ENCODE results near the gene KCNC4.
A peak's percentile ranks its signal among the peaks of the same experiment; 100 is the strongest.

The KCNC4 gene

DNA sequence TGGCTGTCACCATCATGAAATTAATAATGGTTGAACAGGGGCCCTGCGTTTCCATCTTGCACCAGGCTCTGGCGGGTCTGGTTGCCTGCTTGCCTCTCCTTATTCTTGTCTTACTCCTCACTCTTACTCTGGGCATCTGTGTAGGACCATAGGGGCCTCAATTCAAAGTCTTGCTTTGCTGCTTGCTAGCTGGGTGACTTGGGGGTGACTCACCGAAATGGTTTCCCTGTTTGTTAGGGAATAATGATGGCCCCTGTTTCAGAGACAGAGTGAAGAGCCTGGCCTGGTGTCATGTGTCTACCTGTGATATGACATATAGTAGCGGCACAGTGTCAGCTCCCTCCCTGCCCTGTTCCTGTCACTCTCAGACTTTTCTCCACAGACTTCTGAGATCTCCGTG lies 24.6 kb downstream of the KCNC4 start:
- no peak for DNase-seq

DNA sequence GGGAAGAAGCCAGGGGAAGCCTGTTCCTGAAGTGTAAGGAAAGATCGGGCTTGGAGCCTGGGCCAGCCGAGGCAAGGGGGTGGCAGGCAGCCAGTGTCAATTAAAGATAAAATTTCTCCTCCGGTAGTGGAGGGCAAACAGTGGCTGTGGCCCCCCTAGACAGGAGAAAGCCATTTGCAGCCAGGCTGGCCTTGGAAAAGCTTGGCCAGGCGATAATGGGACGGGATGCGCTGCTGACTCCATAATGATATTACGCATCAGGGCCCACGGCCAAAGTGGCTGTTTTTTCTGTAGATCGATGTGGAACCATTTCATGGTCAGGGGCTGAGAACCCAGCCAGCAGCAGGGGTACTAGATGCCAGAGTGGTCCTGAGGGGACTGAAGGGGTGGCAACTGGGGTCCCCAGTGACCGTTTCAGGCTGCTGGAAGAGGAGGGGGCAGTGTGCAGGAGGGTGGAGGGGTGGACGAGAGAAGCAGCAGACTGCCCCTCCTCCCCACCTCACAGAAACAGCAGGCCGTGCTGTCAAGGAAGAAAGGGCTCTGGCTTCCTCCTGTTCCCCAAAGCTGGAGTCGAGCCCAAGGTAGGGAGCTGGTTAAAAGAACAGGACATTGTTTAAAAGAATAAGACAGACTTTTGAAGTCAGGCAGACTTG lies 25.2 kb downstream of the KCNC4 start:
- no peak for DNase-seq

DNA sequence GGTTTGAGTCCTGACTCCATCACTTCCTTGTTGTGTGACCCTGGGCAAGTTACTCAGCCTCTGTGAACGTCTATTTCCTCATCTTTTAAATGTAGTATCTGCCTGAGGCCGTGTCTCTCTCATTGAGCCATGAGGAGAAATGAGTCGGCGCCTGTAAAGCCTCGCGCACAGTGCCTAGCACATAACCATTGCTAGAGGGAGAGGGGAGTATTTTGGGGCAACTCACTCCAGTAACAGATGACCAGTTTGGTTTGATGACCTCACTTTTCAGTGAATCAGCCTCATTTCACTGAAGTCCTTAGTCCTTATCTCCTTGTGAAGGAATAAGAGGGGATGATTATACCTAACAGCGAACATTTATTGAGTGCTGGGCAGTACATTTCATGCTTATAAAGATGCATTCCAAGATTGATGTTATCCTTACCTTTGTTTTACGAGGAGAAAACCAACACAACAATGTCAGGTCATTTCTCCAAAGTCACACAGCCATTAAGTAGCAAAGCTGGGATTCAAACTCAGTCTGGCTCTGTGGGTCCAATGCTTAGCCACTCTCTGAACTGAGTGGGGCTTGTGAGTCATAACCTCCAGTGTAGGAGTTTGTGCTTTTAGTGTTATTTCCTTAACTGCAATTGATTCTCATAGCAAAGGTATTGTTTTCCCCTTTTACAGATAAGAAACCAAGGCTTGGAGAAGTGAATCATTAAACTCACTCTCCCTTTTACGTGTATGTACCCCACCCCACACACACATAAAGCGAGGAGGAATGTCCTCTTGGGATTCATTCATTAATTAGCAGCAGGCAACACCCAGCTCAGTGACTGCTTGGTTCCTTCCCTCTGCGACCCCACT lies 25.9 kb downstream of the KCNC4 start:
- no peak for DNase-seq

DNA sequence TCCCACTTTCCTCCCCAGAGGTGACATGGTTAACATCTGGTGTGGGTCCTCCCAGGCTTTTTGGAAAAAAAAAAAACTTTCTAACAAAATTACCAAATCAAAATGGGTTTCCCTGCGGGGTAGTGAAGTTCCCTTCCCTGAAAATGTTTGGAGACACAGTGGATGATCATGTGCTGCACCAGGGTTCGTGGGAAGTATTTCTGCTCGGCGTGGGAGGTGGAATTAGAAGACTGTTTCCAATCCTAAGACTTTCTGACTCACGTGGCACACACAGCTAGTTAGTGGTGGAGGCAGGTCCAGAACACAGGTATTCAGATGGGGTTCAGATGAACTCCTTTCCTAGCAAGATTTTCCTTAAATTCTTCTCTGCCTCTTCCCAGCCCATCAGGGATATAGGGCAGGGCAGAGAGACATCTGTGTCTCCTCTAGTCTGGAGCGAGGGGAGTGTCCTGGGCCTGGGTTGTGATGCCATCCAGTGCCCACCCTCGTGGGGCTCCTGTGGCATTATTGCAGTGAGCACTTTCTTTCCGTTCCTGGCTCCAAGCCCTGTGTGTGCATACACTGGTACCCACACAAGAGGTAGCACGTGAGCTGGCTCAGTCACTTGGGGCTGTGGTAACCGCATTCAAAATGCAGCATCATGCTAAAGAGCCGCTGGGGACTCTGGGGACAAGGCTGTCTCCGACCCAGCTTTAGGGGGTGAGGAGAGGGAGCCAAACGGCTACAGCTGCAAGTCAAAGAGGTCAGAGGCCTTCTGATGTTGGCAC lies 27.5 kb downstream of the KCNC4 start:
- DNase-seq: no peak

DNA sequence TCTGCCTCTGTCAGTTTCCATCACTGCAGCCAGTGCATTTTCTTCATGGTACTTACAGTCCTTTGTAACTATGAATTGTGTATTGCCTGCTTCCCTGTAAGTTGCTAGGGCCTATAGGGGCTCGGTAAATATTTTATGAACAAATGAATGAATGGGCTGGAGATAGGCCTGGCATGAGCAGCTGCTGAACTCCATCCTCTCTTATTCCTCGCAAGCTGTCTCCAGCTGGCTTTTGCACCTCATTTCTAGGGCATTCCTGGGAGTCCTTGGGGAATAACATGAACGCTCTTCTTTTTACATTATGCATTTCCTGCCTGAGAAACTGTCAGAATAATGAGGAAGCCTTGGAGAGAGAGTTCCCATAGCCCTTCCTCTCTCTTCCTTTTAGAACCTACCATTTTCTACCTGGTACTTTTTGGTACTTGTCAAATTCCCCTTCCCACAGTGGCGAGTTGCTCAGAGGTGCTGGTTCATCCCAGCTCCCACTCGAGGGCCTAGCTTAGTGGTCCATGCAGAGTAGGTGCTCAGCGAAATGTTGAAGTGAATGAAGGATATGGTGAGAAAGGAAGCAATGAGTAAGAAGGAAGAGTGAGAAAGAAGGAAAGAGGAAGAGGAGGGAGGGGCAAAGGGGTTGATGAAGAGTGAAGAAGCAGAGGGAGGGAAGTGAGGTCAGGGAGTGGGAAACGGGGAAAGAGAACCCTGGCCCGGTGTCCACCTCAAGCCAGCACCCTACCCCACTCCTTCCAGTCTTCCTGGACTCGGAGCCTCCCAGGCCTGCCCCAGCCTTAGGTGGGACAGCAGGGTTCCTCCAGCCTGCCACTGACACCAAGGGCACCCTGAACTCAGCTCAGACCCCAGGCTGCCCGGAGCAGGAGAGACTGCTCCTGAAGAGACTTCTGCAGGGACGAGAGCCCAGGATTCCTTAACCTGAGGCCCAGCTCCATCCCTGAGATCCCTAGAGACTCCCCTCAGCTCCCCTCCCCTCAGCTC lies 29.6 kb downstream of the KCNC4 start:
- DNase-seq: no peak

DNA sequence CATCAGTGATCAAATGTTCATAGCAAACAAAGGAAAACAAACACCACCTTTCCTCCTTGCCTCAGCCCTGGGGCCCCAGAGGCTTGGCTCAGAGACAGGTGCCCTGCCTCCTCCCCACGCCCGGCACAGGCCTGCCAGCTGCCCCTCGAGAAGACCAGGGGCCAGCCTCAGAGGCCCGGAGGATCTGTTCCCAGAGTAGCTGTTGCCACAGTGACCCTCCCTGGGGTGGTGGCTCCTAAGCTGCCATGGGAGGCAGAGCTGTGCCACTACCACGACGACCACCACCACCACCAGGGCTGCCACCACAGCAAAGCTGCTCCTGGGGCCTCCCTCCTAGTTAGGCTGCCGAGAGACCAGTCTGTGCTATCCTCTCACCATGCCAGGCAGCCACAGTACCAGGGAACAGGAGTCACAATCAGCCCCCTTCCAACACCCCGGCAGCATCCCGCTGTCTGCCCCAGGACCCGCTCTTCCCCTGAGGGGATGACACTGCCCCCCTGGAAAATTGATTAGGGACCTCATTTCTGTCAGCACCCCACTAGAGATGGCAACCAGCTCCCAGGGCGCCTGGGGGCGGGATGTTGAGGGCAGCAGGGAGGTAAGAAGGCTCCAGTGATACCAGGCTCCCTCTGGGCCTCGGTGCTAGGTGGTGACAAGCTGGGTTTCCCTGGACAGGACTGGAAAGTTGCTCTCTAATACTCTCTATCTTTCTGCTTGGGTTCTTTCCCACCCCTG lies 30.5 kb downstream of the KCNC4 start:
- DNase-seq: peak; percentile 34

DNA sequence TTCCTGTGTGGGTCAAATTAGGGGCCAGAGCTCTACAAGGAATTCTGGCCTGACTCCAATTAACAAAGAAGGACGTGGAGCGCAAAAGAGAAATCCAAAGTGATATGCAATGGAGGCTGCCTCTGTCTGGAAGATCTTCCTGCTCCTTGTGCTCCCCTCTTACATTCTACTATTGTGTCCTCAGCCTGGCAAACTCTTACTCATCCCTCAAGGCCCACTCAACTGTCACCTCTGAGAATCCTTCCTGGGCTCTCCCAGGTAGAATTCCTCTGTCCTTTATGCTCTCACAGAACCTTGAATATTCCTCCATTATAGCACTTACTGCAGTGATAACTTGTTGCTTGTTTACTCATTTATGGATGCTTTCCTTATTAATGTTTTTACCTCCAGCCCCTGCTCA lies 31.4 kb downstream of the KCNC4 start:
- DNase-seq: no peak

DNA sequence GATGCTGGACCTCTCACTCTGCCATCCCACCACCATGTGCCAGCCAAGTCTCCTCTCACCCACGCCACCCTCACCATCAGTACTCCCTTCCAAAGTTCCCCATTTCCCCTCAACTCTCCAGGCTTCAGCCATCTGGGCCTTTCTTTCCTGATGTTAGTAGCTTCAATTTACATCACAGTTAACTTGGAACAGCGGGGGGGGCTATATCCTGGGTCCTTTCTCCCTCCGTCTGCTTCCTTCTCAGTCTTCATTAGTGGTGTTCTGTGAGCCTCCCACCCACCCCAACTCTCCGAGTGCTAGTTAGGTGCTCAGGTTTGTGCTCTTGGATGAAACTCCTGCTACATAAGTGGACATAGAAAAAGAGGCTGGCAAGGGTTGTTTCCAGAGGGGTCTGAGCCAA lies 31.9 kb downstream of the KCNC4 start:
- no peak for DNase-seq

DNA sequence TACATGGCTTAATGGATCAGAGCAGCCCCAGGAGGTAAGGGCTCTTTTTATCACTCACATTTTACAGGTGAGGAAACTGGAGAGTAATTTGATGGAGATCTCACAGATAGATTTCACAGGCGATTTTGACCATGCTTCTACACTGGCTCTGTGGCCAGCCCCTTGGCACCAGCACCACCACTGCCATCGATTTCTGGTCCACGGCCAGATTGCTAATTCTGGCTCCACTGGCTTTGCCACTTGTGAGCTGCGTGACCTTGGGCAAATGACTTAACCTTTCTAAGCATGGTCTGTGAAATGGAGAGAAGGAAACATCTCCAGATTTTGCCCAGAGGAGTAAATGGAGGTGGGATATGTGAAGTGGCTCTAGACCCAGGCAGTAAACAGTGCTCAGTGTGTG lies 32.6 kb downstream of the KCNC4 start:
- no peak for DNase-seq

DNA sequence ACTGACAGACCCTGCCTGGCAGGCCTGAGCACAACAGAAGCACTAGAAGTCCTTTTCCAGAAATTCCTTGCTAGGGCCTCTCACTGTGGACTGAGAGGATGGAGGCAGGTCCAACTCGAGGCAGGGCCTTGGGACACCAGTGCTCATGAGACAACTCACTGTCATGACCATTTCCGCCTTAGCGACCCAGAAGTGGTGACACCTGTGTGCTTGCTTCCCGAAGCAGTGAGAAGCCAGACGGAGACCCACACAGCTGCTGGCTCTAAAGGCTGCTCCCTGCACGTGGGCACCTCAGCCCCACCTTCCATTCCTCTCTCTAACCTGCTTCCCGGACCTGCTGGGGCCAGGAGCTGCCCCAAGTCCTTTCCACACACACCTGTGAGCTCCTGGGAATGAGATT lies 33.0 kb downstream of the KCNC4 start:
- DNase-seq: no peak

DNA sequence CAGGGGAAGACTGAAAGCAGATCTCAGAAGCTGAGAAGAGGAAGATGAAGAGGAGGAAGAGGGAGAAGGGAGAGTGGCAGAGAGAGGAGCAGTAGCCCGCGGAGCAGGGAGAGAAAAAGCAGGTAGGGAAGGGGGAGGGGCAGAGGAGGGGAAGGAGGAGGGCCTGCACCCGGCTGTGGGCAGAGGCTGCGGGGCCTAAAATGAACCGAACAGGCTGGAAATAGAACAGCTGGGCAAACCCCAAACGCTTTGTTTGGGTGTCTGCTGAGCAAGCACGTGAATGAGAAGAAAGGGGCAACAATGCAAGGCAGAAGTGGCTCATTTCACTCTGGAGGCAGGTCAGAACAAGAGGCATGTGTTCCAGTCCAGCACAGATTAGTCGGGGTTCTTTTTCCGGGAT lies 33.5 kb downstream of the KCNC4 start:
- peak; percentile 5 for DNase-seq

DNA sequence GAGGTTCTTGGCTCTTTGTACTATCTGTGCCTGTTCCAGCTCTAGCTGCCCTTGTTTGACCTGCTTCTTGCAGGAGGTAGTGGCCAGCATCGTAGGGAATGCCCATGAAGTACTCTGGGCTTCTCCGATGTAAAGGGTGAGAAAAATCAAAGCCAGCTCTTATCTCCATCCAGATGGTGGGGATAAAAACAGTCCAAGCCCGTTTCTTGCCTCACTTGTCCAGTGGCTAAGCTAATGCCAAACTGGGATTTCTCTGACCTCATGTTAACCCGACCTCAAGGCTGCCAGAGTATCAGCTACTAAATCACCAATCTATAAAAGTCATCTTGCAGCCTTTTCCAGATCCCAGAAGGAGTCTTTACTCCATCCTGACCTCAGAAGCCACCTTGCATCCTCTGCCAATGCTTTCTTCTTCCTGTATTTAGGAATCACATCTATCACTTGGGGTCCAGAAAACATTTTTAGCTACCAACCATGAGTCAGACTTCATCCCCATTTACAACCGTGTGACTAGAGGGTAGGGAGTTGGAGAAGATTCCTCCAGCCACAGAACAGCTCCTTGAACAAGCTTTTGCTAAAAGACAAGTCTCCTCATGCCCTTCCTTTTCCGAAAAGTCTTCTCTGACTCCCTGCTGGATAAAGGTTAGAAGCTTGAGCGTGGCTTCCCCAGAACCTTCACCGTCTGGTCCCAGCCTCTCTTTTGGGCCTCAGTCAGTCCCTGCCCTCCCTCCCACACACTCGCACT lies 35.9 kb downstream of the KCNC4 start:
- no peak for DNase-seq

DNA sequence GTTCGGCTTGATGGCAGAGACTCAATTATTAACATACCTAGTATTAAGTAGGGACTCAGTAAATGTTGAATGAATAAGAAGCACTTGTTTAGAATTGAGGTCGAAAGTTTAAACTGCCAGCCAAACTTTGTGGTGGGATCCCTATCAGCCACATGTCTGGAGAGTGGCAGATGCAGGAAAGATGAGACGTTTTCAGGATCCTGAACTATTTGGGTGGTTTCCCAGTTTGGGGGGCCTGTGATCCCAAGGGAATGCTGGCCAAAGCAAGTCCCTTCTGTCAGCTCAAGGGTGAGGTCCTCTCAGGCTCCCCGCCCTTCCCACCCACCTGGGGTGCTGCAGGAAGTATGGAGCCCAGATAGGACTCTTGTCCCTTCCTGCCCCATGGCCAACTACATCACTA lies 38.6 kb downstream of the KCNC4 start:
- no peak for DNase-seq

DNA sequence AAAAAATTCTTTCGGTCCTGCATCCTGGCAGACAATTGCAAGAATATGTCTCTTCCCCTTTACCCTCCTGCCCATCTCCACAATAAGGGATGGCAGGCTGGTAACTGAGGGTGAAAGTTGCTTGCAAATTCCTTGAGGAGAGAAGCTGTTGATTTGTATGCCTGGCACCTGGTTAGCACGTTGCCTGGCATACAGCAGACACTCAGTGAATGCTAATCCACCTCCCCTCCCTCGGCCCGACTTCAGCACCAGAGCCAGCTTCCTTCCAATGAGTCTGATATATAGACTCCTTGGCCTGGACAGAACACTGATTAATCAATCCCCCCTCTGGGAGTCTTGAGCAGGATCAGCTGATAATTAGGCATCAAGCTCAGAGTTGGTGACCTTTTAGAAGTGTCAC lies 39.1 kb downstream of the KCNC4 start:
- no peak for DNase-seq

DNA sequence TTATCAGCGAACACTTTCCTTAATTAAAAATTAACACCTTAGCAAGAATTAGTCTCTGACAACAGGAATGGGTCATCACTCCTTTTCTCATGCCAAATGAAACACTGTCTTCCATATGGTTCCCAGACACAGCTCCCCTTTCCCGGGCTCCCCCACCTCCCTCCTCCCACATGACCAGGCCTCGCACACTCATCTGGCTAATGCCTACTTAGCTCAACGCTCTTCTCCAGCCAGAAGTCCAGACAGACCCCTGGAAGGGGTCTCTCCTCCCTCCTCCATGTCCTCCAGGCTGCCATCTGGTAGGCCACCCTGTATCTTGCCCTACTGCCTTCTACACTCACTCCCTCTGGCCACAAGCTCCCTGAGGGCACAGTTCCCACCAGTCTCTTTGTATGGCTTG lies 39.9 kb downstream of the KCNC4 start:
- no peak for DNase-seq

DNA sequence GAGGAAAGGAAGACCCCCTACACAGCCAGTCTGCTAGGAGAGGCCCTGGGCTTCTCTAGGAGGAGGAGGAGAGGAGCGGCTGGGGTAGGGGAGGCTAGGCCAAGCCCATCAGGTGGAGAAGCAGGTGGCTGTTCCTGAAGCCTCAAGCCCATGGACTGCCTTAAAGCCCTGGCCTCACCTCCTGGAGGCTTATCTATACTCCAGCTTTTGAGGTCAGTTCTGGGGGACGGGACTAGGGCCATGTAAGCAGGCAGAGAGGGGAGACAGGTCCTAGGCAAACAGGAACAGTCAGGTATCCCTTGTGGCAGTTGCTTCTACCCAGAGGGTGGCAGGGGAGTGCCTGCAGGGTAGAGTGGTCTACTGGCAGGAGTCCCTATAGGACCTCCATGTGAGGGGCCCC lies 40.6 kb downstream of the KCNC4 start:
- DNase-seq: no peak

DNA sequence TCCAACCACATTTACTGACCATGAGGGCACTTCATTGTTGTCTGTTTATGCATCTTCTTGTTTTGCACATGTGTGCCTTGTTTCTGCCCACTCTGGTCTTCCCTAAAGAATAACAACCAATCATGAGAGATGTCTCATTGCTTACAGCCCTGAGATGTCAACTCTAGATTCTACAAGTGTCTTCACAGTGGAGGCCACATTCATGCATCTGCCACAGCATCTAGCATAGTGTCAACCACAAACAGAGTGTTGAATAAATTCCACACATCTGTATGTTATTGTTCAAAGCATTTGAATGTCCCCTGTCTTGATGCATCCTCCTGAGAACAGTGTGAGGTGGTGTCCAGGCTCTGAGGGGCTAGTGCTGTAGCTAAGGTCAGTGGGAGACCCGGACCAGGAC lies 43.1 kb downstream of the KCNC4 start:
- no peak for DNase-seq

DNA sequence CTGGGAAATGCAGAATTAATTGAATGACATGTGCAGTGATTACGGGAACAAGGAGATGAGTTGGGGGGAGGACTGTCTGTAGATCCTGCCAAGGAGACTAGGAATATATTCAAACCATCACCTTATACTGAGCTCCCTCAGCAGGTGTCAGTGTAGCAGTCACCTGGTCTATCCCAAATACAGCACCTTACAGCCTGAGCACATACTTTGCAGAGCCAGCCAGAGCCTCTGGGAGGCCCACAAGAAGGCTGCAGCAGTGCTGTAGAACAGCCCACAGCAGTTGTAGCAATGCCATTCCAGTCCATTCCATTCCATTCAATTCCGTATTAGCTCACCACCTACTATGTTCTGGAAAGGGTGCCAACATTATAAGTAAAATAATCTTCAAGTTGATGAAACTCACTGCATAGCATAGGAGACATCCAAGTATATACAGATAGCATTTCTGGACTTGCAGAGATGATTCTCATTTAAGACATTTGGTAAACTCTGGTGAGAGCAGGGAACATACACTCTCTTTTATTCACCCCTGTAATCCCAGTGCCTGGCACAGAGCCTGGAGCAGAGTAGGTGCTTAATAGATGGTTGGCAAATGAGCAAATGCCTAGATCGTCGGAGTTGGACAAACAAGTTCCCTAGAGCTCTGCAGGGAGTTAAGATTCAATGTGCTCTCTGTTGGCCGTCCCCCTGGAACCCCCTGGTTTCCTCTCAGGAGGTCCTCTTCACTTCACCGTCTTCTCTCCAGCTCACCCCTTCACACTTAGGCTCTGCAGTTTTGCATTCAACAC lies 44.7 kb downstream of the KCNC4 start:
- DNase-seq: no peak

DNA sequence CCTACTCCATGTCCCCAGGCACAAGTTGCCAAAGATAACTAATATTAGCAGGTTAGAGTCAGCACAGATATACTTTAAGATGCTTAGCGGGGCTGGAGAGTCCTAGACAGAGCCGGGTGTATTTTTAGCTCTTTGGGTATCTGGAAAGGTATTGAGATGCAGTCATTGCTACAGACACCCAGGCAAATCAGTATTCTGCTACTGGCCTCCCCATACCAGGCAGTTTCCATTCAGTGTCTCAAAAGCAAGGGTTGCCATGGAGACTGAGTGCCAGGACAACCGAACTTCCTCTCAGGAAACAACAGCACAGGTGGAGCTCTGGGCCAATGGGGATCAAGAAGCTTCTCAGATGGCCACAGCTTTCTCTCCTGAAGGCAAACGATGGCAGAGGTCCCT lies 45.3 kb downstream of the KCNC4 start:
- no peak for DNase-seq

DNA sequence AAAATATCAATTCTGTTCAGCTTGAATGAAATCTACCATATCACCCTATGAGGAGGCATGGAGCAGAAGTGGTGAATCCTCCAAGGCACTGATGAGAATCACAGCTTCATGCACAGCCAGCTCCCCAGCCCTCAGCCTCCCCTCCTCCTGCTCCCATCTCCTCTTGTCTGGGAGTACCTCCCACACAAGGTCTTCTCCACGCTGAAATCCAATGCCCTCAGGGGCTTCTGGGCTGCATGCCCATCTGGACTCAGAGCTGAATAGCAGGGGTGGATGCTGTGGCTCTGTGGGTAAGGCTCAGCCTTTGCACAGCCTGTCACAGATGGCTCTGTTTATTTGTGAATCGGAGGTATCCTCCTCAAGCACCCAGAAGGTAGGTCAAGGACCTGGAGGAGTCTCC lies 48.6 kb downstream of the KCNC4 start:
- DNase-seq: no peak
